GM18519 (cell line): ENCODE data around the gene KANK2.

Experiments
- ATAC-seq: cut with Tn5 transposase; IDR thresholded peaks from one replicate; pipeline ENCODE4 v1.9.1; 2021; ENCODE audit warnings: mild to moderate bottlenecking, moderate library complexity; ENCODE audit not compliant: unreplicated experiment, low FRiP score

Gene KANK2

GRCh38 chr19:11197291-11198174, at the start of gene KANK2:
Gene KANK2, minus strand, starts transcription at chr19:11197545. Its CDS starts 3,034 bp downstream, at chr19:11194511.
- no peak for ATAC-seq

DNA sequence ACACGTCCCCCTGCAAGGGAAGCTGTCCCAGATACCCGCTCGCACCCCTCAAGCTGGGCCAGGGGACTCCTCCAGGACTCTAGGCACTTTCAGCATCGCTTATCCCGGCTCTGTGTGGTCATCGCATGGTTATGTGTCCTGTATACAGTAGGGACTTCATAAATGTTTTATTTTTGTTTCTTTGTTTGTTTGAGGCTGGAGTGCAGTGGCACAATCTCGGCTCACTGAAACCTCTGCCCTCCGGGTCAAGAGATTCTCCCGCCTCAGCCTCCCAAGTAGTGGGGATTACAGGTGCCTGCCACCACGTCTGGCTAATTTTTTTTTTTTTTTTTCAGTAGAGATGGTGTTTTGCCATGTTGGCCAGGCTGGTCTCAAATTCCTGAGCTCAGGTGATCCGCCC, 49.6 kb upstream of the KANK2 start:
- no peak for ATAC-seq

DNA sequence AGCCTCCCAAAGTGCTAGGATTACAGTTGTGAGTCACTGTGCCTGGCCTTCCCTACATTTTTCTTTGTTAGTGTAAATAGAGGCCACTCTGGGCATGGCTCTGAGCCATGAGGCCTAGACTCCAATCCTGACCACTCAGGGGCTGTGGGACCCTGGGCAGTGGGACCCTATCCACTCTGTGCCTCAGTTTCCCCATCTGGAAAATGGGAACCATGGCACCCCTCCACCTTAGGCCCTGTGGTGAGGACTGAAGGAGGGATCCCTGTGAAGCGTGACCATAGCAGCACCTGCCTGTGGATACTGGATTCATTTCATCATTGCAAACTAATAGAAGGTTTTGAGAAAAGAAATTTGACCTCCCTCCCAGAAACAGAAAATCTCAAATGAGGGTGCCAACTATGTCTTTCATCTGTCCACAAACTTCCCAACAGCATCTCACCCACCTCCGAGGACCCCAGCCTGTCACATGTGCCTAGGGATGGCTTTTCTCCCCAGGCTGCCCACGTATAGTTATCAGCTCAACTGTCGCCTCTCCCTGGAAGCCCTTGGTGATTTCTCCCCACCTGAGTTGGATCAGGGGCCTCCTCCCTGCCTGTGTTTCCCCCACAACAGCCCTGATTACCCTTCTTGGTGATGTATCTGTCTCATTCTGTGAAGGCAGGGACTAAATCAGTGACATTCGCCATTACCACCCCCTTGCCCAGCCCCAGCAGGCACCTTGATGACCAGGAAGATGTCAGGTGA, 47.7 kb upstream of the KANK2 start:
- no peak for ATAC-seq

DNA sequence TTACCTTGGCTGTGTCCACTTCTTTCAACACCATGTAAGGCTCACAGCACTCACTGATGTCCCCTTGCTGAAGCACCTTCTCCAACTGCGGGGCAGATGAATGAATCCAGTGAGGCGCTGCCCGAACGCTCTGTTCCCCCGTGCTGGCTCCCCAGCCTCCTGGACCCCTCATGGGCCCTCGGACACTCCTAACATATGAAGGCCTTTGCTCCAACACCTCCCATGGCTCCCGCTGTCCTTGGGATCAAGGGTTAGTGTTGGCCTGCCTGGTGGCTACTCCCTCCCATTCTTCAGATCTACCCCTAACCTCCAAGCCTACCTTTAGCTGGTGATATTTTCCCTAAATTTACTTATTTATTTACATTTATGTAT, 46.4 kb upstream of the KANK2 start:
- no peak for ATAC-seq

- no peak for ATAC-seq
These were observed 45.8 kb upstream of the KANK2 start for GRCh38 chr19:11242864-11243797.

DNA sequence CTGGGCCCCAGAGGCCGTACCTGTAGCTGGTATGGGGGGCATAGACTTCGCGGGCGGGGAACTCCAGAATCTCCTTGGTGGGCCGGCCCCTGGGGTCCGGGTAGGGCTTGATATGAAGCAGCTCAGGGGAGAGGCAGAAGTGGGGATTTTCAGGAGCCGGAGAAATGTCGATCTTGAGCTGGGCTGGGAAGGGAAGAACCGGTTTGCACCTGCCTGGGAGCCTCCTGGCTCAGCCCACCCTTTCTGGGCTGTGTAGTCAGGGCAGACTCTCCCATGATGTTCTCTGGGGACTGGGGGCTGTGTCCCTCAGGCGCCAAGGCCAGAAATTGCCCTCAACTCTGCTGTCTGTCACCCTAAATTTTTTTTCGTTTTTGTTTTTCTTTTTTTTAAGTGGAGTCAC, 44.7 kb upstream of the KANK2 start:
- ATAC-seq, result no peak

- ATAC-seq, result no peak
These were observed 42.7 kb upstream of the KANK2 start for GRCh38 chr19:11240008-11240444.

DNA sequence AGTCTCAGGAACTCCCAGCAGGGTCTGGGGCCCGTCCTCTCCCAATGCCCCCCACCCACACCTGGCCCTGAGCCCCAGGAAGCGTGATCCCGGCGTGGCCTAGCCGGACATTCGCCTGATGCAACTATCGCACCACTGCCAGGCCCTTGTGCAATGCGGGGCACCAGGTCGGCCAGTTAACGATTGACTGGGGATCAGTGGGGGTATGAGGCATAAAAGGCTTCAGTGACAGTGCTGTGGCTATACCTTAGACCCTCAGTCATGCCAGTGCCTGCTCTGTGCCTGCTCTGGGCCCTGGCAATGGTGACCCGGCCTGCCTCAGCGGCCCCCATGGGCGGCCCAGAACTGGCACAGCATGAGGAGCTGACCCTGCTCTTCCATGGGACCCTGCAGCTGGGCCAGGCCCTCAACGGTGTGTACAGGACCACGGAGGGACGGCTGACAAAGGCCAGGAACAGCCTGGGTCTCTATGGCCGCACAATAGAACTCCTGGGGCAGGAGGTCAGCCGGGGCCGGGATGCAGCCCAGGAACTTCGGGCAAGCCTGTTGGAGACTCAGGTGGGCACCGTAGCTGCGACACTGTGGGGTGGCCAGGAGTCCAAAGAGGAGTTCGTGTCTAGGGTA, 42.1 kb upstream of the KANK2 start, which contains the start of gene ANGPTL8:
ANGPTL8 (plus strand) TSS at position 243 of the 624 bp plus-strand sequence; CDS start at position 262, 19 bp downstream.
- no peak for ATAC-seq

- ATAC-seq, result no peak
These were observed 41.5 kb upstream of the KANK2 start for GRCh38 chr19:11238781-11239376.

- no peak for ATAC-seq
These were observed 40.7 kb upstream of the KANK2 start for GRCh38 chr19:11238041-11238440.

- no peak for ATAC-seq
These were observed 40.0 kb upstream of the KANK2 start for GRCh38 chr19:11237321-11237720.

DNA sequence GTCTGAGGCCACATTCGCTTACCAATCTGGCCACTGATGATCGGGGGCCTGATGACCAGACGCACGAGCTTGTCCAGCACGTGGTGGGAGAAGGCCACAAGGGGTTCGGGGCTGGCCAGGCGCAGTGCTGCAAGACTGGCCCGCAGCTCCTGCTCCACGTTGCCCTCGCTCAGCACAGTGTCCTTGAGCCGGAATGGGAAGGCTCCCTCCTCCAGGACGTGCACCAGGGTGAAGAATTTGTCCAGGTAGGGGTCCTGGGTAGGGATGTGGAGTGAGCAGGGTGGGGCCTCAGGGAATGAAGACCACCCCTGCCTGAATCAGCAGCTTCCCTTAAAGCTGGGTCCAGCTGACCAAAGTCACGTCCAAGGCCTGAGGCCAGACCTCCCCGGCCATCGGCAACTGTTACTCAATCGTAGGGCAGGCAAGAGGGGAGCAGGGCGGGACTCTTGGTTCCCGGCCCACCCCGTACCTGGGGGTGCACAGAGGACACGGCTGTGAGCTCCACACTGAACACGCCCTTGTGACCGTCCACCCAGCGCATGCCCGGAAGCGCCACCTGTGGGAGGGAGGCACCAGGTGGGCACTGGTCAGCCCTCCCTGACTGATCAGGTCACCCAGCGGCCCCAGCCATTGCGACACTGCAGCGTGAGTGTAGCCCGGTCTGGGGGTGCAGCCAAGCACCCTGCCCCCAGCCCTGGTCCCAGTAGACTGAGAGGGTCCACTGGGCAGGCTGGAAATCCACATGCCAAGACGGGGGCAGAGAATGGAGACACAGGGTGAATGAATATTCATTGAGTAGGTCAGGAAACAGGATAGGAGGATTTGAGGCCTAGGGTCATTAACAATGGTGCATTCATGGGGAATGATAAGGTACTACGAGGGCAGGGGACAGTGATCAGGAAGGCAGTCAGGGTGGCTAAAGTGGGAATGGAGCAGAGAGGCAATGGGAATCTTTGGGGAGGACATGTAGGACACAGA, 39.3 kb upstream of the KANK2 start:
- no peak for ATAC-seq

DNA sequence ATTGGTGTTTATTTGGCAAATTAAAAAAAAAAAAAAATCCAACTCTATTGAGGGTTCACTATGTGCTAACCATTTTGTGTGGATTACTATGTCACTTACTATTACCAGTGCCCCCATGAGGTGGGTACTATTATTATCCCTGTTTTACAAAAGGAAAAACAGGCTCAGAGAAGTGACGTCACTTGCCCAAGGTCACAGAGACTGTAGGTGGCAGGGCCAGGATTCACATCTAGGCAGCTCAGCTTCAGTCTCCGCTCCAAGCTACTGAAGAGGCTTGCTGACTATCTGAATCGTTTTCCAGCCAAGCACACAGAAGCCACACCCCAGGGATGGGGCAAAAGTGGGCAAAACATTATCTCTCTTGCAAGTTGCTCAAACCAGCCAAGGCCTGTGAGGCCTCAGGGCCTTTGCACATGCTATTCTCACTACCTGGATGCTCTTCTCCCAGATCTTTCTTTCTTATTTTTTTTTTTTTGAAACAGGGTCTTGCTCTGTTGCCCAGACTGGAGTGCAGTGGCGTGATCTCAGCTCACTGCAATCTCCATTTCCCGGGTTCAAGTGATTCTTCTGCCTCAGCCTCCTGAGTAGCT, 37.2 kb upstream of the KANK2 start:
- no peak for ATAC-seq

DNA sequence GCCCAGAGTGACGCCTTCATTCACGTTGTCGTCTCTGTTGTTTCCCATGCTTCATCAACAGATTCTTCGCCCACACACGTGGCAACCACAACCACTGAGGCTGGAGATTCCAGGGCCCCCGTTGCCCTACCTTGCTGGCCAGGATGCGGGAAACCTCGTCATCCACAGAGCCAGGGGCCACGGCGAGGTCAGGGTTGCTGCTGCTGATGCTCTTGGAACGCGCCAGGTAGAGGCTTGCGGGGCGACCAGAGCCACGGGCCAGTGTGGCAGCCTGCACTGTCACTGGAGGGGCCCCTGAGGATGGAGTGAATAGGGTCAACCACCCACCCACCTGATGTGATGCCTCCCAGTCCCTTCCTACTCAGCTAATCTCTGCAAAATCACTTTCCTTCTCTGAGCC, 35.7 kb upstream of the KANK2 start:
- no peak for ATAC-seq

GRCh38 chr19:11232555-11232954, 35.2 kb upstream of the KANK2 start:
- ATAC-seq, result no peak

DNA sequence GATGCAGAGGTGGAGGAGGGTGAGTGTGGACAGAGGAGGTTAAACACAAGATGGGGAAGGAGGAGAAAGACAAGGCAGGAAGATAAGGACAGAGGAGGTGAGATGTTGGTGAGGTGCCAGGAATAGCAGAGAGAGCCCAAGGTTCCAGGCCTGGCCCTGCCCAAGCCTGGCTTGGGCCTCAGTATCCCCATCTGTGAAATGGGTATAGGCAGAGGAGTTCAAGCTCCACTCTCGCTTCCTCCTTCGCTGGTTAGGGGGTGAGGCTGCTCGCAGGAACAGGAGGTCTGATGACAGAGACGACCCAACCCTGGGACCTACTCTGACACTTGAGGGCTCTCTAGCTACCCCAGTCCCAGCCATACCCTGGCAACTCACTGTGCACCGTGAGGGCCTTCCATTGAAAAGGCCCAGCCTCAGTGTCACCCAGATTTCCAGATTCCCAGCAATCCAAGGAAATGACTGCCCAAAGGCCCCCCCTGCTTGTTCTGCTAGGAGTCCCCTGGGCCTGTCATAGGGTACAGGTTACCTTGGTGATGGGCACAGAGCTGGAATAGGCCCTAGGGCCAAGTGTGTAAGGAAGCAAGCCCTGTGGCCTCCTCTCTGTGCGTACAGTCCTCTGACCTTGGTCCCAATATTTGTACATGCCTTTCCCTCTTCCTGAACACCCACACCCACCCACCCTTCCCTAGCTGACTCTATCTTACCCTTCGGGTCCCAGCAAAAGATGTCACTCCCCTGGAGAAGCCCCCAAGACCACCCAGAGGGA, 33.5 kb upstream of the KANK2 start:
- no peak for ATAC-seq

DNA sequence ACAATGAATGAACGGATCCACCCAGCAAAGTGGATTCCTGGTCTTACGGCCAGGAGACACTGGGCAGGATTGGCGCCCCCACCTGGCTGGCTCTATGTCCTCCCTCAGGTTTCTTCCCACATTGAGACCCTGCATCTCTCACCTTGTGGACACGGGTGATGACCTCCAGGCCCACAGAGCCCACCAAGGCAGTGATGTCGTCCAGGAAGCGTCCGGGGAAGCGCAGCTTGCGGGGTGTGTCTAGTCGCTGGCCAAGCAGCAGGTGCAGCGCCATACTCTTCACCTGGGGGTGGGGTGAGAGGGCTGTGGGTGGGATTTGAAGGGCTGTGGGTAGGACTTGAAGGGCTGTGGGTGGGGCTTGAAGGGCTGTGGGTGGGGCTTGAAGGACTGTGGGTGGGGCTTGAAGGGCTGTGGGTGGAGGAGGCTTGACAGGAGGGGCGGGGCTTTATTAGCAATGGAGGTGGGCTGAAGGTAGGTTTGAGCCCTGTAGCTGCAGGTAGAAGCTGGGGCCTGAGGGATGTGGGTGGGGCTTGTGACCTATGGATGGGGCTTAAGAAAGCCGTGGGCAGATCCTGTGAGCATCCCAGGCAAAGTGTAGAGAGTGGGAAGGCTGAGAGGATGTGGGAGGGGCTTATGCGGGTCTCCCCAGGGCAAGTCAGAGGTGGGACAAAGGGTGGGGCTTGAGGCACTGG, 30.0 kb upstream of the KANK2 start:
- ATAC-seq, result no peak
